Measurements from ENCODE around the gene SIRT5.

DNA sequence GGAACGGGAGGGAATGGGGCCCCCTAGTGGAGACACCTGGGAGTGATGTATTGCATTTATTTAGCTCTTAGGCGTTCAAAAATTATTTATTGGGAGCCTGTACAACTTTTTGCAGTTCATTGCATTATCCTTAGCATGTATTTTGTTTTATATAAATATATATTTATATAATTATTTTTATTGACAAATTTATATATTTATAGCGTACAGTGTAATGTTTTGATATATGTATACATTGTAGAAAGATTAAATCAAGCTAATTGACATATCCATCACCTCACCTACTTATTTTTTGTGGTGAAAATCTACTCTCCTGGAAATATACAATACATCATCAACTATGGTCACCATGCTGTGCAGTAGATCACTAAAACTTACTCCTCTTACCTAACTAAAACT is 975 bp downstream of the SIRT5 start:
- TF ChIP-seq ESRRA (IDR thresholded peaks at IDR 0.05; ENCODE audit: borderline replicate concordance, low read length) (no peak; the same call in 1 of the 2 replicates), NR3C1 (IDR thresholded peaks at IDR 0.05) (no peak), POLR2A (IDR thresholded peaks at IDR 0.05; ENCODE audit: low read length) (no peak), EHMT2 (IDR thresholded peaks at IDR 0.05; ENCODE audit: low read depth) (no peak), ZFP36 (IDR thresholded peaks at IDR 0.05; ENCODE audit: borderline replicate concordance, partially characterized antibody) (no peak)
- TF ChIP-seq, protein P1, sequence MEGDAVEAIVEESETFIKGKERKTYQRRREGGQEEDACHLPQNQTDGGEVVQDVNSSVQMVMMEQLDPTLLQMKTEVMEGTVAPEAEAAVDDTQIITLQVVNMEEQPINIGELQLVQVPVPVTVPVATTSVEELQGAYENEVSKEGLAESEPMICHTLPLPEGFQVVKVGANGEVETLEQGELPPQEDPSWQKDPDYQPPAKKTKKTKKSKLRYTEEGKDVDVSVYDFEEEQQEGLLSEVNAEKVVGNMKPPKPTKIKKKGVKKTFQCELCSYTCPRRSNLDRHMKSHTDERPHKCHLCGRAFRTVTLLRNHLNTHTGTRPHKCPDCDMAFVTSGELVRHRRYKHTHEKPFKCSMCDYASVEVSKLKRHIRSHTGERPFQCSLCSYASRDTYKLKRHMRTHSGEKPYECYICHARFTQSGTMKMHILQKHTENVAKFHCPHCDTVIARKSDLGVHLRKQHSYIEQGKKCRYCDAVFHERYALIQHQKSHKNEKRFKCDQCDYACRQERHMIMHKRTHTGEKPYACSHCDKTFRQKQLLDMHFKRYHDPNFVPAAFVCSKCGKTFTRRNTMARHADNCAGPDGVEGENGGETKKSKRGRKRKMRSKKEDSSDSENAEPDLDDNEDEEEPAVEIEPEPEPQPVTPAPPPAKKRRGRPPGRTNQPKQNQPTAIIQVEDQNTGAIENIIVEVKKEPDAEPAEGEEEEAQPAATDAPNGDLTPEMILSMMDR (IDR thresholded peaks at IDR 0.05) = peak; percentile 77
- TF ChIP-seq, protein P2, sequence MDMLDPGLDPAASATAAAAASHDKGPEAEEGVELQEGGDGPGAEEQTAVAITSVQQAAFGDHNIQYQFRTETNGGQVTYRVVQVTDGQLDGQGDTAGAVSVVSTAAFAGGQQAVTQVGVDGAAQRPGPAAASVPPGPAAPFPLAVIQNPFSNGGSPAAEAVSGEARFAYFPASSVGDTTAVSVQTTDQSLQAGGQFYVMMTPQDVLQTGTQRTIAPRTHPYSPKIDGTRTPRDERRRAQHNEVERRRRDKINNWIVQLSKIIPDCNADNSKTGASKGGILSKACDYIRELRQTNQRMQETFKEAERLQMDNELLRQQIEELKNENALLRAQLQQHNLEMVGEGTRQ (IDR thresholded peaks at IDR 0.05) = no peak

Measured in A549 (cell line).